ENCODE results near the gene F12.

Gene F12

DNA sequence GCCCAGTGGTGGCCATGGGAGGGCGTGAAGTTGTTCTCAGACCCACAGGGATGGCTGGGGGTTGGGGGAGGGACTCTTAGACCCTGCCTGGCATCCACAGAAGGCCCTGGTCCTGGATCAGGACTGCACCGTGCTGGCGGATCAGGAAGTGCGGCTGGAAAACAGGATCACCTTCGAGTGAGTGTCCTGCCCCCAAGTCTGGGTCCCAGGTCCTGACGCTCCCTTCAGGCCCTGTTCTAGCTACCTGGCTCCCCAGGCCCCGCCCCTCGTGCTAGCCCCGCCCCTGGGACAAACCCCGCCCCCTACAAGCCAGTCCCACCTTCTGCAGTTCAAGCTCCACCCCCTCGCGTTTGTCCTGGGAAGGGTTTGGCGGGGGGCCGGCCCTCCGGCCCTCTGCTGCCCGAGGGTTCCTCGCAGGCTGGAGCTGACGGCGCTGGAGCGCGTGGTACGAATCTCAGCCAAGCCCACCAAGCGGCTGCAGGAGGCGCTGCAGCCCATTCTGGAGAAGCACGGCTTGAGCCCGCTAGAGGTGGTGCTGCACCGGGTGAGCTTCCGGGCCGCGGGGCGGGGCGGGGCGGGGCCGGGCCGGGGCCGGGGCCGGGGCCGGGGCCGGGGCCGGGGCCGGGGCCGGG, 38.8 kb downstream of the F12 start:
- no peak for DNase-seq (ENCODE audit: low read depth)

DNA sequence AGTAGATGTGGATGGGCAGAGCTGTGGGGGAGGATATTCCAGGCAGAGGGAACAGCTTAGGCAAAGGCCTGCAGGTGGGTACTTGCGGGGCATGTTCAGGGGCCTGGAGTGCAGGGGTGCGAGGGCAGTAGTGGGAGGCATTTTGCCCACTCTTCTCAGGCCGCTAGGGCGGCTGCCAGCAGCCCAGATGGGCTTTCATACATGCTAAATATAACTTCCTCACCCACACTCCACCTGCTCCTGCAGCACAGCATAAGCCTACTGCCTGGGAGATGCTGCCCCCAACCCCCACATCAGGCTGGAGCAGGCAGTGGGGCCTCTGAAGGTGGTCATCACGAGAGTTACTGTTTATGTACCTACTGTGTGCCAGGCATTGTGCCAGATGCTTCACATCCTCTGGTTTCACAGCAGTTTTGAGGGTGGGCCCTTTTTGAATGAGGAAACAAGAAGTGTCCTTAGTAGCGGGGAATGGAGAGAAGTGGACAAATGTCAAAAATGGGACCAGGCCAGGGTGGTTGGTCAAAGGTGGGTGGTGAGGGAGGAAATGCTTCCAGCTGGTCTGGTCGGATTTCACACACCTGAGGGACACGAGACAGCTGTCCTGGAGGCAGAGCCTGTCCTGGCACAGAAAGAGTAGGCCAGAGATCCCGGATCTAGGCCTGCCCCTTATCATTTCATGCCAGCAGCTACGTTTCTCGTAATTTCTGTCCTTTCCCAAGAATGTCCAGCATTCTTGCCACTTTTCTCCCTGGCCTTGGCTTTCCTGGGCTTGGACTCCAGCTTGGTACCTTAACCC, 39.5 kb downstream of the F12 start:
- TF ChIP-seq, protein P1, sequence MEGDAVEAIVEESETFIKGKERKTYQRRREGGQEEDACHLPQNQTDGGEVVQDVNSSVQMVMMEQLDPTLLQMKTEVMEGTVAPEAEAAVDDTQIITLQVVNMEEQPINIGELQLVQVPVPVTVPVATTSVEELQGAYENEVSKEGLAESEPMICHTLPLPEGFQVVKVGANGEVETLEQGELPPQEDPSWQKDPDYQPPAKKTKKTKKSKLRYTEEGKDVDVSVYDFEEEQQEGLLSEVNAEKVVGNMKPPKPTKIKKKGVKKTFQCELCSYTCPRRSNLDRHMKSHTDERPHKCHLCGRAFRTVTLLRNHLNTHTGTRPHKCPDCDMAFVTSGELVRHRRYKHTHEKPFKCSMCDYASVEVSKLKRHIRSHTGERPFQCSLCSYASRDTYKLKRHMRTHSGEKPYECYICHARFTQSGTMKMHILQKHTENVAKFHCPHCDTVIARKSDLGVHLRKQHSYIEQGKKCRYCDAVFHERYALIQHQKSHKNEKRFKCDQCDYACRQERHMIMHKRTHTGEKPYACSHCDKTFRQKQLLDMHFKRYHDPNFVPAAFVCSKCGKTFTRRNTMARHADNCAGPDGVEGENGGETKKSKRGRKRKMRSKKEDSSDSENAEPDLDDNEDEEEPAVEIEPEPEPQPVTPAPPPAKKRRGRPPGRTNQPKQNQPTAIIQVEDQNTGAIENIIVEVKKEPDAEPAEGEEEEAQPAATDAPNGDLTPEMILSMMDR (IDR thresholded peaks at IDR 0.05; ENCODE audit: low read depth, low read length, missing control alignments), result no peak
- no peak overlapping the region for H3K4me3 ChIP-seq (ENCODE audit: low read depth, low read length)
- DNase-seq (ENCODE audit: low read depth), result no peak

More for the DNA sequence above, 38.8 kb downstream of the F12 start:
- TF ChIP-seq, protein P1 (IDR thresholded peaks at IDR 0.05; ENCODE audit: low read depth, low read length, missing control alignments), result peak; percentile 5
- no peak overlapping the region for H3K4me3 ChIP-seq (ENCODE audit: low read depth, low read length)

GRCh38 chr5:177368869-177369644, 40.3 kb downstream of the F12 start:
- TF ChIP-seq, protein P1 (IDR thresholded peaks at IDR 0.05; ENCODE audit: low read depth, low read length, missing control alignments), result peak; percentile 84
- no peak for DNase-seq (ENCODE audit: low read depth)
- H3K4me3 ChIP-seq (ENCODE audit: low read depth, low read length), result no peak overlapping the region

GRCh38 chr5:177367981-177368868, 41.1 kb downstream of the F12 start:
- DNase-seq (ENCODE audit: low read depth), result no peak
- TF ChIP-seq, protein P1 (IDR thresholded peaks at IDR 0.05; ENCODE audit: low read depth, low read length, missing control alignments), result no peak
- no peak overlapping the region for H3K4me3 ChIP-seq (ENCODE audit: low read depth, low read length)

DNA sequence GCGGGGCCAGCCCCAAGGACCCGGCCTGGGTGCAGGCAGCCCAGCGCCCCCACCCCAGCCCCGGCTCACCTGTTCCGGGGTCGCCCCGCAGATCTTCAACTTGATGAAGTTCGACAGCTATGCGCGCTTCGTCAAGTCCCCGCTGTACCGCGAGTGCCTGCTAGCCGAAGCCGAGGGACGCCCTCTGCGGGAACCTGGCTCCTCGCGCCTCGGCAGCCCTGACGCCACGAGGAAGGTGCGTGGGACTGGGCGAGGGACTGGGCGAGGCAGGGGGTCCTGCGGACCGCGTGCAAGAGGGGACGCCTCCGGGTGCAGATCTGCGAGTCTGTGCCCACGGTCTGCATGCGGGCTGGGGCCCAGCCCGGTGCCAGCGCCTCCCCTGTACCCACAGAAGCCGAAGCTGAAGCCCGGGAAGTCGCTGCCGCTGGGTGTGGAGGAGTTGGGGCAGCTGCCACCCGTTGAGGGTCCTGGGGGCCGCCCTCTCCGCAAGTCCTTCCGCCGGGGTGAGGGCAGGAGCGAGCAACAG, 42.0 kb downstream of the F12 start:
- TF ChIP-seq, protein P1 (IDR thresholded peaks at IDR 0.05; ENCODE audit: low read depth, low read length, missing control alignments), result no peak
- DNase-seq (ENCODE audit: low read depth), result no peak
- H3K4me3 ChIP-seq (ENCODE audit: low read depth, low read length), result no peak overlapping the region
